Activated CD4-positive, alpha-beta T cell treated with anti-CD3 and anti-CD28 coated beads, Interleukin-2, amount 10 ng/mL, durations not matched to agents 24 days and 14 days (primary cell): ENCODE data around the gene WBP11. TPM values are rescaled to one million over a fixed set of nuclear protein-coding genes. Genes with fewer than 3 reads are reported as not detected.

Experiments
- DNase-seq: peaks from one replicate; pipeline ENCODE4 v3.0.0; 2022
- H3K27ac Mint-ChIP-seq: one replicate; pipeline ENCODE4 v1.8.0; 2022; ENCODE audit warnings: mild to moderate bottlenecking, mixed read lengths
- H3K27me3 Mint-ChIP-seq: one replicate; pipeline ENCODE4 v1.8.0; 2022; ENCODE audit warnings: mixed read lengths
- H3K36me3 Mint-ChIP-seq: one replicate; pipeline ENCODE4 v1.8.0; 2022; ENCODE audit warnings: low read depth, mild to moderate bottlenecking, mixed read lengths
- H3K4me1 Mint-ChIP-seq: one replicate; pipeline ENCODE4 v1.8.0; 2021; ENCODE audit warnings: mixed read lengths
- H3K4me3 Mint-ChIP-seq: one replicate; pipeline ENCODE4 v1.8.0; 2022; ENCODE audit warnings: mild to moderate bottlenecking, moderate library complexity, mixed read lengths
- H3K9me3 Mint-ChIP-seq: one replicate; pipeline ENCODE4 v1.8.0; 2021; ENCODE audit warnings: mixed read lengths
- intact Hi-C: fragments of 100-400 bp; cut with micrococcal nuclease; formaldehyde crosslinking; loops from one replicate; pipeline ENCODE4 v1.15.1; 2023
- total RNA-seq: library from RNA; stranded (reverse); gene quantifications from 2 replicates; pipeline ENCODE4 v1.2.3, GENCODE V29; 2022

WBP11 gene
- total RNA-seq, 1 donor from 2014 or later: 136 TPM

DNA sequence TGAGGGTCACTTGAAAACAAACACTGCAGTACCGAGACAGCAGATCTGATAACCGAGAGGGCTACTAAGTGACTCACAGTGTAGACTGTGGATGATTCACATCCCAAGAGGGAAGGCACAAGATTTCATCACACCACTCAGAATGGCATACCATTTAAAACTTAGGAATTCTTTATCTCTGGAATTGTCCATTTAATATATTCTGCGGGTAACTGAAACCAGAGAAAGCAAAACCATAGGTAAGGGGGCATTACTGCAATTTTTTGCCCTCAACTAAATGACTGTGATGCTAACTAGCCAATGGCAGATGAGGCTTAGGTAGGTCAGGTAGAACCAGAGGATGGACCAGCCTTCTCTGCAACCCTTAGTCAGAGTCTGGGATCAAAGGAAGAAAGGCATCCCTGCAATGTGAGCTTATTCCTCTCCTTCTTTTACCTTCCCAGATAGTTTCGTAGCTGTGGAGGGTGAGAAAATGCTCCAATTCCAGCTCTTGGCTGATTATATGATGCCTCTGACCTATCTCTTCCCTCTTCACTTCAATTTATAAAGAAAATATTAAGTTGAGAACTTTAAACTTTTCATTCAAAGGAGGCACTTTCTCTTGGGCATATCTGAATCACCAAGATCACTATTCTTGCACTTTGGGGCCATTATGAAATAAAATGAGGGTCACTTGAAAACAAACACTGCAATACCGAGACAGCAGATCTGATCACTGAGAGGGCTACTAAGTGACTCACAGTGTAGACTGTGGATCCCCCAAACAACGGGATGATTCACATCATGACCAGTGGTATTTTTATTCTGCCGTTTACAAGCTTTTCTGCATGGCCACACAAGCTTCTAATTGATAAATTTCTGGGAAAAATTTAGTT lies 33.3 kb upstream of the WBP11 start:
- intact Hi-C loops: no loop called here
- Mint-ChIP-seq H3K27ac (no peak overlapping the region), H3K36me3 (no peaks in the 10 kb centered on the region), H3K9me3 (no peaks in the 10 kb centered on the region), H3K27me3 (peaks cover 29% of the 10 kb centered on the region), H3K4me3 (no peak overlapping the region), H3K4me1 (no peaks in the 10 kb centered on the region)
- DNase-seq: no peak

DNA sequence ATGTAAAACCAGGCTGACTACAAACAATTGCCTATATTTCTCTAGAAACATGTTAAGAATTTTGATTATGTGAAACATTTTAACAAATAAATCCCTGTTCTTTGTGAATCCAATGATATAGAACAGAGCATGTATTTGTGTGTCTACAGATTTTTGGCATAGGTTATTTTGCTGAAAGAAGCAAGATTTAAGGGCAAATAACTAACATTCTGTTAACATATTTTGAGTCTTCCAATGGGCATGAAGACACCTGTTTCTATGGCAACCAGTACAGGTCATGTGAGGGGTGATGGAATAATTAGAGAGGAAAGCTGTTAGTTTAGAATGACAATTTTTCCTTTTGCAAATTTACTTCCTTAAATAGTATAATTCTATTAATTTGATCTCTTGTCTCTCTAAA lies 31.2 kb upstream of the WBP11 start:
- no peak overlapping the region for H3K27ac Mint-ChIP-seq
- peaks cover 31% of the 10 kb centered on the region for H3K27me3 Mint-ChIP-seq
- H3K4me3 Mint-ChIP-seq: no peak overlapping the region
- H3K4me1 Mint-ChIP-seq: no peaks in the 10 kb centered on the region
- intact Hi-C loops: no loop called here
- H3K9me3 Mint-ChIP-seq: no peaks in the 10 kb centered on the region
- no peaks in the 10 kb centered on the region for H3K36me3 Mint-ChIP-seq
- no peak for DNase-seq

DNA sequence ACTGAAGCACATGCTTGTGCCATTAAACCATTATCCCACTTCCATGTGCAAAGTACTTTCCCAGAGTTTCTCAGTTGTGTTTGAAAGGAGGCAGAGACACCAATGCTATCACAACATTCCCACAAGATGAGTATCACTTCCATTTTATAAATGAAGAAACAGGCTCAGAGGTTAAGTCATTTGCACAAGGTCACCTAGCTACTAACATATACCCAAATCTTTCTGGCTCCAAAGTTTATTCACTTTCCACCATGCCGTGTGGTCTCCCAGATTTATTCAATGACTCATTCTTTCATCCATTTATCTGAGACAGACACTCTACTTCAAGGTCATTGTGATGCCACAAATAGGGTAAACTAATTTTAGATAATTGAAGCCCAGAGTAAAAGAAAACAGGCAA lies 30.7 kb upstream of the WBP11 start:
- DNase-seq: no peak
- no peaks in the 10 kb centered on the region for H3K4me1 Mint-ChIP-seq
- H3K9me3 Mint-ChIP-seq: no peaks in the 10 kb centered on the region
- no peak overlapping the region for H3K4me3 Mint-ChIP-seq
- H3K36me3 Mint-ChIP-seq: no peaks in the 10 kb centered on the region
- intact Hi-C loops: no loop called here
- peaks cover 29% of the 10 kb centered on the region for H3K27me3 Mint-ChIP-seq
- H3K27ac Mint-ChIP-seq: no peak overlapping the region

DNA sequence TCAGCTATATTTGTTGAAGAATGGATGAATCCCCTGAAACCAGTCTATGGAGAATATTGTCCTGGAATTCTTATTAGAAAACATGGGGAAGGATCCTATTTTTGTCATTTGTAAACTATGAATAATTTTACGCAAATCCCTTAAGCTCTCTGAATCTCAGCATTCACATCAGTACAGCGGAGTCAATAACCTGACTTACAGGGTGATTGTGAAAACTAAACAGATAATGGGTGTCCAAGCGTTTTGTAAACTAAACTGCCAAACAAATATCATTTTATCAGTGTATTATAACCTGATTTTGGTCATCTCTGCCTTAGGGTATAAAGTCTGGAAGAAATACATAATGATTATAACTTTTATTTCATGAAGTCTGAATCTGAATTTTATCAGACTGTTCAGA lies 30.1 kb upstream of the WBP11 start:
- no peaks in the 10 kb centered on the region for H3K4me1 Mint-ChIP-seq
- no peaks in the 10 kb centered on the region for H3K36me3 Mint-ChIP-seq
- H3K27ac Mint-ChIP-seq: no peak overlapping the region
- H3K9me3 Mint-ChIP-seq: no peaks in the 10 kb centered on the region
- peaks cover 26% of the 10 kb centered on the region for H3K27me3 Mint-ChIP-seq
- intact Hi-C loops: no loop called here
- DNase-seq: no peak
- H3K4me3 Mint-ChIP-seq: no peak overlapping the region

GRCh38 chr12:14828892-14829291 lies 25.6 kb upstream of the WBP11 start:
- H3K36me3 Mint-ChIP-seq: no peaks in the 10 kb centered on the region
- H3K4me1 Mint-ChIP-seq: peaks cover 3% of the 10 kb centered on the region
- no peak overlapping the region for H3K27ac Mint-ChIP-seq
- peaks cover 16% of the 10 kb centered on the region for H3K27me3 Mint-ChIP-seq
- no peaks in the 10 kb centered on the region for H3K9me3 Mint-ChIP-seq
- intact Hi-C loops: no loop called here
- DNase-seq: no peak
- no peak overlapping the region for H3K4me3 Mint-ChIP-seq

GRCh38 chr12:14827043-14827442 lies 23.8 kb upstream of the WBP11 start:
- DNase-seq: no peak
- H3K27ac Mint-ChIP-seq: no peak overlapping the region
- H3K27me3 Mint-ChIP-seq: peaks cover 5% of the 10 kb centered on the region
- no peaks in the 10 kb centered on the region for H3K9me3 Mint-ChIP-seq
- no peak overlapping the region for H3K4me3 Mint-ChIP-seq
- no peaks in the 10 kb centered on the region for H3K36me3 Mint-ChIP-seq
- peaks cover 8% of the 10 kb centered on the region for H3K4me1 Mint-ChIP-seq
- intact Hi-C loops: no loop called here

DNA sequence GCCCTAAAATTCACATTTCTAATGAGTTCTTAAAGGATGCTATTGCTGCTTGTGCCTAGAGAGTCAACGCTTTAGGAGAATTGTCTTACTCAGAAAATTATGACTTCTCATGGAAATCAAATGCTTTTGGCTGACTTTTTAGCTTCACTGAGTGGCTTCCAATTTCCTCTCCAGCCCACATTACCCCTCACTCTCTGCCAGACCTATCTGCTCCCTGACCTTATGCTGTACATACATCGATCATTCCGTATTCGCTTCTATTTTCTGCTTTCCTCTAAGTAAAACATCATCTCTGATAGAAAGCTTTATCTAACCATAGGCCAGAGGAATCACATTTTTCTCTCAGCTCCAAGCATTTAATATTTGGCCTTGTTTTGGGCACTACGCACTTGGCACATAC lies 23.2 kb upstream of the WBP11 start:
- Mint-ChIP-seq H3K27ac (no peak overlapping the region), H3K4me3 (no peak overlapping the region), H3K9me3 (no peaks in the 10 kb centered on the region), H3K4me1 (peaks cover 8% of the 10 kb centered on the region), H3K27me3 (peaks cover under 1% of the 10 kb centered on the region), H3K36me3 (no peaks in the 10 kb centered on the region)
- intact Hi-C loops: no loop called here
- no peak for DNase-seq

DNA sequence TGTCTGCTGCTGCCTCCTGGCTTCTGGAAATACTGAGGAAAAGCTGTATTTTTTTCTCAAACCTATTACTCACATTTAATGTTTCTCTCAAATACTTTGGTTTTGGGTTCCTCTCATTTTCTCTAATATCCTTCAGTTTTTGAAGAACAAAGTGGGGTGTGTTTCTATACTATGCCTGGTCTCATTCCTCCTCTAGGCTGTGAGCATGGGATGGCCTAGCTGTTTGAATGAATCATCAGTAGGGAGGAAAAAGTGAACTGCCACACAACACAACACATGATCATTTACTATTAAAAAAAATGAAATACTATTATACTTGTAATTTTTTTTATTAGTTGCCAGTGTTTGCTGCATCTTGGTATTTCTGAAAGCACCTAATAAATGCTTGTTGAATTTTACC lies 22.0 kb upstream of the WBP11 start:
- H3K4me3 Mint-ChIP-seq: no peak overlapping the region
- DNase-seq: no peak
- H3K36me3 Mint-ChIP-seq: no peaks in the 10 kb centered on the region
- no peaks in the 10 kb centered on the region for H3K27me3 Mint-ChIP-seq
- peaks cover 8% of the 10 kb centered on the region for H3K4me1 Mint-ChIP-seq
- no peak overlapping the region for H3K27ac Mint-ChIP-seq
- H3K9me3 Mint-ChIP-seq: no peaks in the 10 kb centered on the region
- intact Hi-C loops: no loop called here

DNA sequence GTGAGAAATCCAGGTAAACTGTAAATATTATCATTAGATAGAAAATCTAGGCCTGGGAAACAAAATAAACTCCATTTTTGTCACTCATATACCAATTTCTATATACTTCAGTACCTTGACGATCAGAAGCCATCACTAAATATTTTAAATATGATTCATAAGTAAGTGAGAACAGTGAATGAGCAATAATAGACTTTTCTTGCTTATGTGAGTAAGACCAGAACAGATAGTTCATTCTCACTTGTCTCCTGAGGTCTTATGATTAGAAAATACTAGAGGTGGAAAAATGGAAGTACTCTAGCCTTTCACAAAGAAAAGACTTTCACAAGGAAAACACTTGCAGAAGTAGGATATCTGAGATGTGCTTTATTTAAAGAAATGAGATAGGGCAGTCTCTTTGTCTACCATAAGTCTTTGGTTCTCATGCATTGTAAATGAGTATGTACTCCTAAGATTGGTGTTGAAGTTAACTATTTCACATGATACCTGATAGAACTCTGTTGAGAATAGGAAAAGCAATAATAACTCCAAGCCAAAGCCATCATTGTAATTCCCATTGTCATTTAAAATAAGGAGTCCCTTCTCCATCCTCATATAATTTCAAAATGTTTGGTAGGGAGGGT lies 20.8 kb upstream of the WBP11 start:
- Mint-ChIP-seq H3K9me3 (no peaks in the 10 kb centered on the region), H3K27ac (peak overlapping the region; percentile 20), H3K36me3 (no peaks in the 10 kb centered on the region), H3K4me3 (no peak overlapping the region), H3K27me3 (peaks cover 6% of the 10 kb centered on the region), H3K4me1 (peaks cover 8% of the 10 kb centered on the region)
- intact Hi-C loops: no loop called here
- DNase-seq: no peak

GRCh38 chr12:14814014-14814413 lies 10.7 kb upstream of the WBP11 start, which contains the start of gene SMCO3:
Gene SMCO3, minus strand, starts transcription at chr12:14814182. Its CDS starts 7,502 bp downstream, at chr12:14806680.
- no peak within 1 kb of the TSS for H3K4me3 Mint-ChIP-seq
- H3K27me3 Mint-ChIP-seq: peaks cover 7% of the 10 kb centered on the region
- H3K4me1 Mint-ChIP-seq: peaks cover 15% of the 10 kb centered on the region
- DNase-seq: no peak
- intact Hi-C loops: no loop called here
- H3K9me3 Mint-ChIP-seq: peaks cover 3% of the 10 kb centered on the region
- H3K27ac Mint-ChIP-seq: no peak within 1 kb of the TSS
- H3K36me3 Mint-ChIP-seq: no peaks in the 10 kb centered on the region

DNA sequence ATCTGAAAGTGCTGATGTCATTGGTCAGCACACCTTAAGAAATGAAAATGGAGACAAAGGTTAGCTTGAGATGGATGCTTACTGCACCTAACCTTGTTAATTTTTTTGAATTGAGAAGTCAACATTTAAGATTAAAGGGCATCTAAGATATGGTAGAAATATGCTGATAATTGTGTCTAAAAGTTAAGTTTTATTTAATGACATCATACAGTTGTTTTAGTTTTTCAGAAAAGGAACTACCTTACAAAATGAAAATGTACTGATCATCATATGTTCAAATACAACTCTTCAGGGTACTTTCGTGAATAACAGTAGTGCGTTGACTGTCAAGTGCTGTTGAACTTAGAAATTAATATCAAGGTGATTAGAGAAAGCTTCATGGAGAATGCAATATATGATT lies 8.2 kb upstream of the WBP11 start:
- peaks cover 2% of the 10 kb centered on the region for H3K27me3 Mint-ChIP-seq
- H3K4me3 Mint-ChIP-seq: no peak overlapping the region
- intact Hi-C loops: no loop called here
- DNase-seq: no peak
- H3K27ac Mint-ChIP-seq: no peak overlapping the region
- H3K36me3 Mint-ChIP-seq: no peaks in the 10 kb centered on the region
- peaks cover 10% of the 10 kb centered on the region for H3K4me1 Mint-ChIP-seq
- no peaks in the 10 kb centered on the region for H3K9me3 Mint-ChIP-seq

GRCh38 chr12:14810953-14811483 lies 7.7 kb upstream of the WBP11 start:
- Mint-ChIP-seq H3K36me3 (no peaks in the 10 kb centered on the region), H3K9me3 (no peaks in the 10 kb centered on the region), H3K27ac (no peak overlapping the region), H3K27me3 (no peaks in the 10 kb centered on the region), H3K4me1 (peaks cover 10% of the 10 kb centered on the region), H3K4me3 (no peak overlapping the region)
- intact Hi-C loops: no loop called here
- DNase-seq: no peak

GRCh38 chr12:14810167-14810952 lies 7.1 kb upstream of the WBP11 start:
- intact Hi-C loops: no loop called here
- Mint-ChIP-seq H3K27me3 (no peaks in the 10 kb centered on the region), H3K4me3 (no peak overlapping the region), H3K4me1 (peaks cover 13% of the 10 kb centered on the region), H3K27ac (no peak overlapping the region), H3K9me3 (no peaks in the 10 kb centered on the region), H3K36me3 (no peaks in the 10 kb centered on the region)
- DNase-seq: no peak

- intact Hi-C loops: loop anchor here (1.0 to 5.0 kb wide), 3 partner anchors 29 to 1079 kb away; partner anchors contain the start of genes ARHGDIB and STRAP
- peaks cover 22% of the 10 kb centered on the region for H3K4me1 Mint-ChIP-seq
- H3K9me3 Mint-ChIP-seq: no peaks in the 10 kb centered on the region
- H3K27ac Mint-ChIP-seq: no peak overlapping the region
- DNase-seq: no peak
- no peaks in the 10 kb centered on the region for H3K27me3 Mint-ChIP-seq
- H3K36me3 Mint-ChIP-seq: peaks cover 18% of the 10 kb centered on the region
- H3K4me3 Mint-ChIP-seq: no peak overlapping the region
Observed at GRCh38 chr12:14803830-14804160, 517 bp upstream of the WBP11 start.
